Activated CD4-positive, alpha-beta T cell treated with anti-CD3 and anti-CD28 coated beads, Interleukin-2, Interleukin-6, amounts not matched to agents 100 ng/mL and 50 ng/mL, durations not matched to agents 16 hours and 8 hours (primary cell): Measurements from ENCODE around the gene CUX1.
"Not testable (repeated sequence)": the region's sequence is repeated elsewhere in the genome, so short reads cannot be mapped to it uniquely, and the experiment has no call there.

ENCODE experiments used
- DNase-seq: peaks from one replicate; pipeline ENCODE4 v3.0.0-alpha.2; 2020

The CUX1 gene

GRCh38 chr7:102021841-102022618 lies 204.6 kb downstream of the CUX1 start:
- DNase-seq, result no peak

- DNase-seq, result no peak
These were observed 206.8 kb downstream of the CUX1 start for GRCh38 chr7:102024005-102024768.

GRCh38 chr7:102024769-102025391 lies 207.5 kb downstream of the CUX1 start:
- no peak for DNase-seq

GRCh38 chr7:102025777-102026176 lies 208.4 kb downstream of the CUX1 start:
- not testable (repeated sequence) for DNase-seq

GRCh38 chr7:102028206-102028826 lies 210.9 kb downstream of the CUX1 start:
- DNase-seq, result peak; percentile 12

- DNase-seq, result no peak
These were observed 212.2 kb downstream of the CUX1 start for GRCh38 chr7:102029616-102030015.

GRCh38 chr7:102030696-102031095 lies 213.3 kb downstream of the CUX1 start:
- DNase-seq, result no peak

DNA sequence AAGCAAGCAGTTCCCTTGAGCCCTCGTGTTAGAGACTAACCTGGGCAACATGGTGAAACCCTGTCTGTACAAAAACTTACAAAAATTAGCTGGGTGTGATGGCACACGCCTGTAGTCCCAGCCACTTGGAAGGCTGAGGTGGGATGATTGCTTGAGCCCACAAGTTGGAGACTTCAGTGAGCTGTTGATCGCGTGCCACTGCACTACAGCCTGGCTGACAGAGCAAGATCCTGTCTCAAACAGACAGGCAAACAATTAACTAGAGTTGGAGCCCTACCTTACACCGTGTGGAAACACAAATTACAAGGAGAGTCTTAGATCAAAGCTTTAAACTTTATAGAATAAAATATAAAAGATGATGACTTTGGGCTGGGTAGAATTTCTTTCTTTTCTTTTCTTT lies 219.5 kb downstream of the CUX1 start:
- DNase-seq, result no peak

GRCh38 chr7:102039706-102040105 lies 222.3 kb downstream of the CUX1 start:
- DNase-seq, result no peak

GRCh38 chr7:102040569-102040968 lies 223.1 kb downstream of the CUX1 start:
- DNase-seq, result no peak

GRCh38 chr7:102042016-102042656 lies 224.7 kb downstream of the CUX1 start:
- no peak for DNase-seq

DNA sequence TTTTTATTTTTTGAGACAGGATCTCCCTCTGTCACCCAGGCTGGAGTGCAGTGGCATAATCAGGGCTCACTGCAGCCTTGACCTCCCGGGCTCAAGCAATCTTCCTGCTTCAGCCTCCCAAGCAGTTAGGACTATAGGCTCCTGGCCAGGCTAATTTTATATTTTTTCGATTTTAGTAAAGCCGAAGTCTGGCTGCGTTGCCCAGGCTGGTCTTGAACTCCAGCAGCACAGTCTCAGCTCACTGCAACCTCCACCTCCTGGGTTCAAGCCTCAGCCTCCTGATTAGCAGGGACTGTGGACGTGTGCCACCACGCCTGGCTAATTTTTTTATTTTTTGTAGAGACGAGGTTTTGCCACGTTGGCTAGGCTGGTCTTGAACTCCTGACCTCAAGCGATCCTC lies 225.4 kb downstream of the CUX1 start:
- DNase-seq, result not testable (repeated sequence)

DNA sequence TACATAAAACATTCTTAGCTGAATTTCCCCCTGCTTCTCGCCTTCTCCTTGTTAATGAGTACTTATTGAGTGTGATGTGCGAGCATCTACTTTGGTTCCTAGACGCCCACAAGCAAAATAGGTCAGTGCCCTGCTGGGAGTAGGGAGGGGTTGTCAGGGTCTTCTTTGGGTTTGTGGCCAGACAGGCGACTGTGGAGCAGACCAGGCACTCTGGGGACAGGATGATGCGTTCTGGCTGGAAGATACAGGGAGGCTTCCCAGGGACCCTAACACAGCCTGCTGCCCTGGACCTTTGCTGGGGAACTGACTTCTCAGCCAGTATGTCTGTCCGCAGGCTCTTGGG lies 227.2 kb downstream of the CUX1 start:
- no peak for DNase-seq

DNA sequence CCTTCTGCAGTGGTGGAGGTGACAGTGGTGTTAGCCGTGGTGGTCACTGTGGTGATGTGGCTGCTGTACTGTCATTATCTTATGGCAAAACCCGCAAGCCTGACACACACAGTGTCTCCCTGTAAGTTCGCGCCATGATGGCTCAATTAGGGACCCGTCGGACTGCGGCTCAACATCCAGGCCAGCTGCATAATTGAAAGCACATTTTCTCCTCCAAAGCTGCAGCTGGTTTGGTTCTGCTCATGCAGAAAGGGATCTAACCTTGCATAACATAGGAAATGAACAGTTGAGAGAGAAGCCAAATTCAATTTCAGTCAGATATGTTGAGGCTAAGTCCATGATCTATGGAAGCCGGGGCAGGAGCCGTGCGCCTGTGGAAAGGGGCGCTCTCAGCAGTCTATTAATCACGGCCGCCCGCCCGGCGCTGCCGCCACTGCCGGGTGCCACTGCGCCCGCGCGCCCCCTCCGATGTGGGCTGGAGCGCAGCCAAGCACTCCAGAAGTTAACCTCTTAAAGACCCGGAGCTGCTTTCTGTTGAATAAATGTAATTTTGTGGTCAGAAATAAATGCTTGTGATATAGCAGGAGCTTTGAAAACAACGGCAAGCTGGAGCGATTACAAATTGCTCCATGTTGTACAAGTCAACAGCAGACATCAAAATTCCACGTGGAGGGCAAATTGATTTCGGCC lies 227.7 kb downstream of the CUX1 start:
- no peak for DNase-seq

GRCh38 chr7:102045681-102046372 lies 228.4 kb downstream of the CUX1 start:
- DNase-seq, result no peak

- DNase-seq, result no peak
These were observed 229.1 kb downstream of the CUX1 start for GRCh38 chr7:102046373-102047117.

- DNase-seq, result no peak
These were observed 229.7 kb downstream of the CUX1 start for GRCh38 chr7:102047167-102047566.

- no peak for DNase-seq
These were observed 232.3 kb downstream of the CUX1 start for GRCh38 chr7:102049765-102050164.

- DNase-seq, result no peak
These were observed 233.5 kb downstream of the CUX1 start for GRCh38 chr7:102050864-102051460.

DNA sequence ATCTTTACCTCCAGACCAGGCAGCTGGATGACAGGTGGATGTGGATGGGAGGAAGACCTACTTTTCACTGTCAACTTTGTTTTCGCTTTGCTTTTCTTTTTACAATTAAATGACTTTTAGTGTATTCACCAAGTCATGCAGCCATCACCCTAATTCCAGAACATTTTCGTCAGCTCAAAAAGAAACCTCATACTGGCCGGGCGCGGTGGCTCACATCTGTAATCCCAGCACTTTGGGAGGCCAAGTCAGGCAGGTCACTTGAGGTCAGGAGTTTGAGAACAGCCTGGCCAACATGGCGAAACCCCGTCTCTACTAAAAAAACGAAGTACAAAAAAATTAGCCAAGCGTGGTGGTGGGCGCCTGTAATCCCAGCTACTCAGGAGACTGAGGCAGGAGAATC lies 234.3 kb downstream of the CUX1 start:
- not testable (repeated sequence) for DNase-seq

- DNase-seq, result no peak
These were observed 236.7 kb downstream of the CUX1 start for GRCh38 chr7:102054158-102054557.
